ENCODE measurements around the gene GPR107.

DNA sequence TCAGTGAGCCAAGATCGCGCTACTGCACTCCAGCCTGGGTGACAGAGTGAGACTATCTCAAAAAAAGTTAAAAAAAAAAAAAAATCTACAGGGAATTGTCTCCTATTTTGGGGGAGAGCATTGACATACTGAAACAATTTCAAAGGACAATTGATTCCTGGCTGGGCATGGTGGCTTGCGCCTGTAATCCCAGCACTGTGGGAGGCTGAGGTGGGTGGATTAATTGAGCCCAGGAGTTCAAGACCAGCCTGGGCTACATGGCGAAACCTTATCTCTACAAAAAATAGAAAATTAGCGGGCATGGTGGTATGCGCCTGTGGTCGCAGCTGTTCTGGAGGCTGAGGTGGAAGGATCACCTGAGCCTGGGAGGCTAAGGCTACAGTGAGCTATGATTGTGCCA lies 30.6 kb downstream of the GPR107 start:
- TF ChIP-seq POLR2A (IDR thresholded peaks at IDR 0.05) = no peak
- TF ChIP-seq, protein P1, sequence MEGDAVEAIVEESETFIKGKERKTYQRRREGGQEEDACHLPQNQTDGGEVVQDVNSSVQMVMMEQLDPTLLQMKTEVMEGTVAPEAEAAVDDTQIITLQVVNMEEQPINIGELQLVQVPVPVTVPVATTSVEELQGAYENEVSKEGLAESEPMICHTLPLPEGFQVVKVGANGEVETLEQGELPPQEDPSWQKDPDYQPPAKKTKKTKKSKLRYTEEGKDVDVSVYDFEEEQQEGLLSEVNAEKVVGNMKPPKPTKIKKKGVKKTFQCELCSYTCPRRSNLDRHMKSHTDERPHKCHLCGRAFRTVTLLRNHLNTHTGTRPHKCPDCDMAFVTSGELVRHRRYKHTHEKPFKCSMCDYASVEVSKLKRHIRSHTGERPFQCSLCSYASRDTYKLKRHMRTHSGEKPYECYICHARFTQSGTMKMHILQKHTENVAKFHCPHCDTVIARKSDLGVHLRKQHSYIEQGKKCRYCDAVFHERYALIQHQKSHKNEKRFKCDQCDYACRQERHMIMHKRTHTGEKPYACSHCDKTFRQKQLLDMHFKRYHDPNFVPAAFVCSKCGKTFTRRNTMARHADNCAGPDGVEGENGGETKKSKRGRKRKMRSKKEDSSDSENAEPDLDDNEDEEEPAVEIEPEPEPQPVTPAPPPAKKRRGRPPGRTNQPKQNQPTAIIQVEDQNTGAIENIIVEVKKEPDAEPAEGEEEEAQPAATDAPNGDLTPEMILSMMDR (IDR thresholded peaks at IDR 0.05) = no peak

Measured in esophagus squamous epithelium (tissue), 4 donors.